HUES6 (cell line): Measurements from ENCODE around the gene ARNT2.

ENCODE experiments used
- H3K27ac ChIP-seq: 2 replicates; pipeline ENCODE4 v1.7.0; 2013; ENCODE audit warnings: low read depth, mild to moderate bottlenecking, low read length, inconsistent platforms
- H3K27me3 ChIP-seq: 2 replicates; pipeline ENCODE4 v1.6.1; 2013; ENCODE audit warnings: low read length; ENCODE audit not compliant: control insufficient read depth, insufficient read depth
- H3K36me3 ChIP-seq: 2 replicates; pipeline ENCODE4 v1.6.1; 2013; ENCODE audit warnings: low read length; ENCODE audit not compliant: control insufficient read depth, insufficient read depth
- H3K4me1 ChIP-seq: 2 replicates; pipeline ENCODE4 v1.6.1; 2013; ENCODE audit warnings: low read length; ENCODE audit not compliant: control insufficient read depth, insufficient read depth
- H3K4me3 ChIP-seq: 2 replicates; pipeline ENCODE4 v1.5.1; 2013; ENCODE audit warnings: low read depth, low read length
- H3K9ac ChIP-seq: one replicate; pipeline ENCODE4 v1.6.1; 2013; ENCODE audit warnings: mild to moderate bottlenecking, low read length
- H3K9me3 ChIP-seq: 2 replicates; pipeline ENCODE4 v1.6.1; 2013; ENCODE audit warnings: low read depth, low read length; ENCODE audit not compliant: control insufficient read depth, insufficient read depth

The ARNT2 gene

GRCh38 chr15:80536231-80536630, 132.0 kb downstream of the ARNT2 start:
- Histone ChIP-seq H3K4me3 (no peak overlapping the region), H3K27me3 (no peaks in the 10 kb centered on the region), H3K9me3 (peaks cover 19% of the 10 kb centered on the region), H3K27ac (peak overlapping the region; percentile 80; the same call in 1 of the 2 replicates), H3K9ac (peak overlapping the region; percentile 59), H3K36me3 (no peaks in the 10 kb centered on the region), H3K4me1 (peaks cover 12% of the 10 kb centered on the region)

GRCh38 chr15:80536716-80537115, 132.5 kb downstream of the ARNT2 start:
- Histone ChIP-seq H3K4me1 (peaks cover 12% of the 10 kb centered on the region), H3K27me3 (no peaks in the 10 kb centered on the region), H3K4me3 (no peak overlapping the region), H3K36me3 (no peaks in the 10 kb centered on the region), H3K9ac (no peak overlapping the region), H3K27ac (no peak overlapping the region), H3K9me3 (peaks cover 19% of the 10 kb centered on the region)

- H3K36me3 ChIP-seq, result no peaks in the 10 kb centered on the region
- no peaks in the 10 kb centered on the region for H3K4me1 ChIP-seq
- no peak overlapping the region for H3K27ac ChIP-seq
- H3K9me3 ChIP-seq, result no peaks in the 10 kb centered on the region
- no peak overlapping the region for H3K4me3 ChIP-seq
- no peaks in the 10 kb centered on the region for H3K27me3 ChIP-seq
- no peak overlapping the region for H3K9ac ChIP-seq
These were observed 140.9 kb downstream of the ARNT2 start for GRCh38 chr15:80545078-80545477.

GRCh38 chr15:80547264-80547663, 143.1 kb downstream of the ARNT2 start:
- Histone ChIP-seq H3K9me3 (no peaks in the 10 kb centered on the region), H3K4me1 (no peaks in the 10 kb centered on the region), H3K36me3 (no peaks in the 10 kb centered on the region), H3K4me3 (no peak overlapping the region), H3K9ac (no peak overlapping the region), H3K27ac (no peak overlapping the region), H3K27me3 (no peaks in the 10 kb centered on the region)

GRCh38 chr15:80549191-80549590, 145.0 kb downstream of the ARNT2 start:
- H3K36me3 ChIP-seq, result no peaks in the 10 kb centered on the region
- H3K27ac ChIP-seq, result no peak overlapping the region
- no peak overlapping the region for H3K9ac ChIP-seq
- no peaks in the 10 kb centered on the region for H3K4me1 ChIP-seq
- no peaks in the 10 kb centered on the region for H3K9me3 ChIP-seq
- no peaks in the 10 kb centered on the region for H3K27me3 ChIP-seq
- no peak overlapping the region for H3K4me3 ChIP-seq

- Histone ChIP-seq H3K4me1 (no peaks in the 10 kb centered on the region), H3K27me3 (no peaks in the 10 kb centered on the region), H3K27ac (no peak overlapping the region), H3K36me3 (no peaks in the 10 kb centered on the region), H3K9me3 (no peaks in the 10 kb centered on the region), H3K9ac (no peak overlapping the region), H3K4me3 (no peak overlapping the region)
These were observed 145.5 kb downstream of the ARNT2 start for GRCh38 chr15:80549654-80550053.

GRCh38 chr15:80550219-80550907, 146.2 kb downstream of the ARNT2 start:
- Histone ChIP-seq H3K36me3 (no peaks in the 10 kb centered on the region), H3K27me3 (no peaks in the 10 kb centered on the region), H3K9ac (no peak overlapping the region), H3K4me3 (no peak overlapping the region), H3K27ac (no peak overlapping the region), H3K9me3 (no peaks in the 10 kb centered on the region), H3K4me1 (no peaks in the 10 kb centered on the region)

- no peaks in the 10 kb centered on the region for H3K9me3 ChIP-seq
- no peaks in the 10 kb centered on the region for H3K36me3 ChIP-seq
- no peaks in the 10 kb centered on the region for H3K27me3 ChIP-seq
- no peaks in the 10 kb centered on the region for H3K4me1 ChIP-seq
- no peak overlapping the region for H3K4me3 ChIP-seq
- H3K27ac ChIP-seq, result no peak overlapping the region
- H3K9ac ChIP-seq, result no peak overlapping the region
These were observed 146.7 kb downstream of the ARNT2 start for GRCh38 chr15:80550908-80551260.

GRCh38 chr15:80551348-80551747, 147.2 kb downstream of the ARNT2 start:
- no peaks in the 10 kb centered on the region for H3K27me3 ChIP-seq
- H3K9me3 ChIP-seq, result no peaks in the 10 kb centered on the region
- H3K4me1 ChIP-seq, result no peaks in the 10 kb centered on the region
- H3K9ac ChIP-seq, result no peak overlapping the region
- H3K27ac ChIP-seq, result no peak overlapping the region
- no peak overlapping the region for H3K4me3 ChIP-seq
- H3K36me3 ChIP-seq, result no peaks in the 10 kb centered on the region

- H3K27me3 ChIP-seq, result no peaks in the 10 kb centered on the region
- H3K4me3 ChIP-seq, result no peak overlapping the region
- no peaks in the 10 kb centered on the region for H3K9me3 ChIP-seq
- H3K9ac ChIP-seq, result no peak overlapping the region
- H3K4me1 ChIP-seq, result no peaks in the 10 kb centered on the region
- no peak overlapping the region for H3K27ac ChIP-seq
- H3K36me3 ChIP-seq, result no peaks in the 10 kb centered on the region
These were observed 150.4 kb downstream of the ARNT2 start for GRCh38 chr15:80554560-80554959.

- H3K36me3 ChIP-seq, result no peaks in the 10 kb centered on the region
These were observed 152.6 kb downstream of the ARNT2 start for GRCh38 chr15:80556694-80557367.

More at GRCh38 chr15:80556694-80557367, 152.6 kb downstream of the ARNT2 start:
- Histone ChIP-seq H3K9ac (no peak overlapping the region), H3K27me3 (no peaks in the 10 kb centered on the region), H3K4me3 (no peak overlapping the region), H3K27ac (no peak overlapping the region), H3K9me3 (no peaks in the 10 kb centered on the region), H3K4me1 (no peaks in the 10 kb centered on the region; the same call in 1 of the 2 replicates)
